HCT116 (cell line): Measurements from ENCODE around the gene SLC22A23. TPM values are rescaled to one million over a fixed set of nuclear protein-coding genes. Genes with fewer than 3 reads are reported as not detected.

Experiments used
- ATAC-seq: fragments of 200-7000 bp; cut with Tn5 transposase; 2 replicates; pipeline ENCODE4 v1.9.1; 2020; ENCODE audit warnings: mild to moderate bottlenecking, moderate library complexity
- BruUV-seq: library from RNA; stranded (reverse); fragments of 400-500 nt; replicated peaks from 2 replicates; lab custom pipeline; 2021; lab: Mats Ljungman, UMichigan
- CTCF ChIA-PET: fragments of 300-600 bp; sonication (Branson Sonifier 250); formaldehyde crosslinking; loops from one replicate; lab custom pipeline; 2021; ENCODE audit warnings: antibody characterized with exemption; lab: Charles Lee
- POLR2A ChIA-PET: fragments of 300-600, 350-600 bp; sonication (Branson Sonifier 250); formaldehyde crosslinking; loops from one replicate; lab custom pipeline; 2021; ENCODE audit warnings: antibody characterized with exemption; lab: Charles Lee
- RAD21 ChIA-PET, 2 experiments: fragments of 300-600 bp; sonication (Branson Sonifier 250); formaldehyde crosslinking; loops; one replicate each; lab custom pipeline; 2023; ENCODE audit warnings: low total read pairs in 2 of 2; ENCODE audit not compliant: uncharacterized antibody in 2 of 2, unreplicated experiment in 2 of 2, low non-redundant PET in 1 of 2; lab: Charles Lee
- DNase-seq: peaks from one replicate; pipeline ENCODE4 v3.0.0-alpha.2; 2010; ENCODE audit warnings: low read depth, low spot score
- H2AFZ ChIP-seq: fragments of 200-600 bp; shearing (Covaris generic), sonication (generic); 2 replicates; pipeline ENCODE4 v1.6.1; 2017; ENCODE audit warnings: low read depth, mixed run types, mixed read lengths, antibody characterized with exemption, low read length; ENCODE audit not compliant: poor library complexity, severe bottlenecking
- H3K27ac ChIP-seq: 2 replicates; pipeline ENCODE4 v1.5.1; 2012; ENCODE audit warnings: low read depth, low read length
- H3K27me3 ChIP-seq: fragments of 200-600 bp; sonication (generic); 2 replicates; pipeline ENCODE4 v1.6.1; 2016; ENCODE audit warnings: mixed run types, low read length, mixed read lengths; ENCODE audit not compliant: insufficient read depth
- H3K36me3 ChIP-seq, 2 experiments: fragments of 200-500 bp in 1 of 2; fragments of 200-600 bp in 1 of 2; sonication (Bioruptor generic) in 1 of 2; sonication (generic) in 1 of 2; 2 replicates each; pipeline versions ENCODE4 v1.5.1 to v1.6.1; 2014 to 2016; ENCODE audit warnings: low read length in 2 of 2, inconsistent platforms in 1 of 2, mixed read lengths in 1 of 2, mixed run types in 1 of 2; ENCODE audit not compliant: insufficient read depth in 2 of 2, control insufficient read depth in 1 of 2
- H3K4me1 ChIP-seq, 2 experiments: fragments of 200-600 bp in 1 of 2; sonication (generic) in 1 of 2; 2 replicates each; pipeline versions ENCODE4 v1.5.1 to v1.6.1; 2012 to 2017; ENCODE audit warnings: low read length in 2 of 2, inconsistent platforms in 1 of 2, mild to moderate bottlenecking in 1 of 2, mixed read lengths in 1 of 2, mixed run types in 1 of 2, moderate library complexity in 1 of 2; ENCODE audit not compliant: insufficient read depth in 2 of 2, control insufficient read depth in 1 of 2
- H3K4me2 ChIP-seq: fragments of 200-600 bp; sonication (generic); 2 replicates; pipeline ENCODE4 v1.6.1; 2017; ENCODE audit warnings: mixed run types, low read length, mixed read lengths
- H3K4me3 ChIP-seq, 2 experiments: fragments of 200-600 bp in 1 of 2; sonication (generic) in 1 of 2; replicated peaks in 1 of 2; 2 replicates each; pipeline ENCODE4 v1.5.1; 2011 to 2016; ENCODE audit warnings: low read length in 2 of 2, control low read depth in 1 of 2, low read depth in 1 of 2, mild to moderate bottlenecking in 1 of 2, mixed read lengths in 1 of 2, mixed run types in 1 of 2
- H3K79me2 ChIP-seq: fragments of 200-600 bp; sonication (generic); 2 replicates; pipeline ENCODE4 v1.6.1; 2017; ENCODE audit warnings: mild to moderate bottlenecking, mixed run types, low read length, moderate library complexity, mixed read lengths; ENCODE audit not compliant: insufficient read depth
- H3K9ac ChIP-seq: fragments of 200-600 bp; sonication (generic); 2 replicates; pipeline ENCODE4 v1.6.1; 2016; ENCODE audit warnings: low read length, mixed read lengths
- H3K9me2 ChIP-seq: fragments of 200-600 bp; sonication (generic), shearing (Covaris generic); 2 replicates; pipeline ENCODE4 v1.6.1; 2017; ENCODE audit warnings: mixed run types, mild to moderate bottlenecking, moderate library complexity; ENCODE audit not compliant: insufficient read depth
- H3K9me3 ChIP-seq, 2 experiments: fragments of 200-500 bp in 1 of 2; fragments of 200-600 bp in 1 of 2; sonication (Bioruptor generic) in 1 of 2; sonication (generic) in 1 of 2; 2 replicates each; pipeline ENCODE4 v1.6.1; 2014 to 2017; ENCODE audit warnings: low read length in 2 of 2, mixed read lengths in 2 of 2, inconsistent platforms in 1 of 2, low read depth in 1 of 2, mild to moderate bottlenecking in 1 of 2, mixed run types in 1 of 2, moderate library complexity in 1 of 2; ENCODE audit not compliant: control insufficient read depth in 1 of 2, insufficient read depth in 1 of 2
- H4K20me1 ChIP-seq: fragments of 200-600 bp; sonication (generic), shearing (Covaris generic); 2 replicates; pipeline ENCODE4 v1.6.1; 2017; ENCODE audit warnings: mixed run types, mild to moderate bottlenecking, moderate library complexity; ENCODE audit not compliant: insufficient read depth
- CBX3 ChIP-seq: IDR thresholded peaks from 2 replicates; pipeline ENCODE4 v1.6.1; 2012; ENCODE audit warnings: low read depth
- CEBPB ChIP-seq: IDR thresholded peaks from 2 replicates; pipeline ENCODE4 v1.6.1; 2012; ENCODE audit warnings: low read depth
- EGR1 ChIP-seq: IDR thresholded peaks from 2 replicates; pipeline ENCODE4 v1.6.1; 2012; ENCODE audit warnings: low read depth
- JUND ChIP-seq: IDR thresholded peaks from 2 replicates; pipeline ENCODE4 v1.6.1; 2012
- POLR2A ChIP-seq: IDR thresholded peaks from 2 replicates; pipeline ENCODE4 v1.7.0; 2011; ENCODE audit warnings: borderline replicate concordance; ENCODE audit not compliant: insufficient read depth, insufficient read length; ENCODE audit errors: extremely low read depth
- POLR2AphosphoS5 ChIP-seq: IDR thresholded peaks from 2 replicates; pipeline ENCODE4 v1.6.1; 2011; ENCODE audit warnings: mild to moderate bottlenecking, low read depth, low read length, moderate library complexity
- RAD21 ChIP-seq: IDR thresholded peaks from 2 replicates; pipeline ENCODE4 v1.6.1; 2012; ENCODE audit warnings: low read depth, mild to moderate bottlenecking
- SIN3A ChIP-seq: IDR thresholded peaks from 2 replicates; pipeline ENCODE4 v1.6.1; 2012; ENCODE audit warnings: low read depth
- SRF ChIP-seq: IDR thresholded peaks from 2 replicates; pipeline ENCODE4 v1.6.1; 2012; ENCODE audit warnings: low read depth
- TCF7L2 ChIP-seq: IDR thresholded peaks from 2 replicates; pipeline ENCODE4 v1.7.0; 2011; ENCODE audit warnings: borderline replicate concordance, inconsistent platforms; ENCODE audit not compliant: insufficient read depth, insufficient read length; ENCODE audit errors: extremely low read depth
- ZFX ChIP-seq: fragments of 450-650 bp; IDR thresholded peaks from 2 replicates; pipeline ENCODE4 v1.6.1; 2017
- ZNF274 ChIP-seq: fragments of 200-500 bp; sonication (Bioruptor generic); IDR thresholded peaks from 2 replicates; pipeline ENCODE4 v1.6.1; 2014; ENCODE audit warnings: mild to moderate bottlenecking, low read depth, low read length, inconsistent platforms
- intact Hi-C: fragments of 100-400 bp; cut with micrococcal nuclease; formaldehyde crosslinking; loops from 2 replicates; pipeline ENCODE4 v1.10.0; 2022
- total RNA-seq: library from RNA; stranded (reverse); gene quantifications from one replicate; pipeline ENCODE4 v1.2.1, GENCODE V29; 2021; ENCODE audit not compliant: unreplicated experiment
- TF ChIP-seq, protein P1 (sequence below): IDR thresholded peaks from 2 replicates; pipeline ENCODE4 v1.6.1; 2012; ENCODE audit warnings: low read depth

SLC22A23 gene
- total RNA-seq, 1 experiment from 2014 or later: 11.5 TPM

DNA sequence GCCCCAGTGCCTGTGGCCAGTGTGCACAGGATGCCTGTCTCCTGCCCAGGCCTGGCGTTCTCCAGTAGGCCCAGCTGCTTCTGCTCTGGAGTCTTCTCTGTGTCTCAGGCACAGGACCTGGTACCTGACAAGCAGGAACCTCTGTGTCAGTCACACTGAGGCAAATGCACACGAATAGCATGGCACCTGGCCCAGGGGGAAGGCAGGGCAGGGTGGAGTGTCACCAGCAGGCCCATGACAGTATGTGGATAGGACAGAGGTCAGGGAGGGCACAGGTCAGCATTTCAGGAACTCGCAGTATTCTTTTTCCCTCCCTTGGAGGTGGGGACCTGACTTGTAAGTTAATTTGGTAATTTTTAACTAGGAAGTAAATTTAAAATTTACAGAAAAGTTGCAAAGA, 192.5 kb downstream of the SLC22A23 start (continued):
- TF ChIP-seq, protein P1, sequence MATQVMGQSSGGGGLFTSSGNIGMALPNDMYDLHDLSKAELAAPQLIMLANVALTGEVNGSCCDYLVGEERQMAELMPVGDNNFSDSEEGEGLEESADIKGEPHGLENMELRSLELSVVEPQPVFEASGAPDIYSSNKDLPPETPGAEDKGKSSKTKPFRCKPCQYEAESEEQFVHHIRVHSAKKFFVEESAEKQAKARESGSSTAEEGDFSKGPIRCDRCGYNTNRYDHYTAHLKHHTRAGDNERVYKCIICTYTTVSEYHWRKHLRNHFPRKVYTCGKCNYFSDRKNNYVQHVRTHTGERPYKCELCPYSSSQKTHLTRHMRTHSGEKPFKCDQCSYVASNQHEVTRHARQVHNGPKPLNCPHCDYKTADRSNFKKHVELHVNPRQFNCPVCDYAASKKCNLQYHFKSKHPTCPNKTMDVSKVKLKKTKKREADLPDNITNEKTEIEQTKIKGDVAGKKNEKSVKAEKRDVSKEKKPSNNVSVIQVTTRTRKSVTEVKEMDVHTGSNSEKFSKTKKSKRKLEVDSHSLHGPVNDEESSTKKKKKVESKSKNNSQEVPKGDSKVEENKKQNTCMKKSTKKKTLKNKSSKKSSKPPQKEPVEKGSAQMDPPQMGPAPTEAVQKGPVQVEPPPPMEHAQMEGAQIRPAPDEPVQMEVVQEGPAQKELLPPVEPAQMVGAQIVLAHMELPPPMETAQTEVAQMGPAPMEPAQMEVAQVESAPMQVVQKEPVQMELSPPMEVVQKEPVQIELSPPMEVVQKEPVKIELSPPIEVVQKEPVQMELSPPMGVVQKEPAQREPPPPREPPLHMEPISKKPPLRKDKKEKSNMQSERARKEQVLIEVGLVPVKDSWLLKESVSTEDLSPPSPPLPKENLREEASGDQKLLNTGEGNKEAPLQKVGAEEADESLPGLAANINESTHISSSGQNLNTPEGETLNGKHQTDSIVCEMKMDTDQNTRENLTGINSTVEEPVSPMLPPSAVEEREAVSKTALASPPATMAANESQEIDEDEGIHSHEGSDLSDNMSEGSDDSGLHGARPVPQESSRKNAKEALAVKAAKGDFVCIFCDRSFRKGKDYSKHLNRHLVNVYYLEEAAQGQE: no peak
- TF ChIP-seq SRF: no peak

DNA sequence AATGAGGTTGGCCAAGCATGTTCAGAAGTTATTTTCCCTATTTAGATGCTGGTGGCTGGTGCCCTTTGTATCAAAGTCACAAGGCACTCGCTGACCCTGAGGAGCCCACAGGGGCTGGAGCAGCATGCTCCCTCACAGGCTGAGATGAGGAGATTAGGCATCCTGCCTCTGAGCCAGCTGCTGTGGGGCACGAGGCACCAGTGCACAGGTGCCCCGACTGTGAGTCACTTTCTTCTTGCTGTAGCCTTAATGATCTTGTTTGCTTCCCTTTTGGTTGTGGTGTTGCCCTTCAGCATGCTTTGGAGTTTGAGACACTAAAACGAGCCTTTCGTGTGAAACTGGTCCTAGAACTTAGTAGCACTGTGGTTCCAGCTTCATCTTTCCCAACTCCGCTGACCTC, 193.8 kb downstream of the SLC22A23 start:
- DNase-seq: no peak
- no peak for TF ChIP-seq JUND
- TF ChIP-seq EGR1: no peak
- TF ChIP-seq CBX3: no peak
- TF ChIP-seq, protein P1: no peak
- no peak for TF ChIP-seq ZNF274
- no peak for TF ChIP-seq POLR2A
- no peak for TF ChIP-seq TCF7L2
- TF ChIP-seq SIN3A: no peak
- no peak for TF ChIP-seq SRF
- no peak for TF ChIP-seq RAD21
- TF ChIP-seq ZFX: no peak
- no peak for TF ChIP-seq POLR2AphosphoS5
- no peak for TF ChIP-seq CEBPB
- H4K20me1 ChIP-seq: no peaks in the 10 kb centered on the region
- intact Hi-C loops: no loop called here
- H3K4me2 ChIP-seq: no peak overlapping the region
- H3K9me2 ChIP-seq: no peaks in the 10 kb centered on the region
- H3K4me3 ChIP-seq: no peak overlapping the region
- RAD21 ChIA-PET: no interaction called here
- no peak overlapping the region for H3K27ac ChIP-seq
- no peak for ATAC-seq
- H3K79me2 ChIP-seq: peaks cover 84% of the 10 kb centered on the region
- H3K4me1 ChIP-seq: peaks cover 9 to 17% of the 10 kb centered on the region in 2 experiments; a peak in 3 of 4 replicates
- peaks cover 13 to 26% of the 10 kb centered on the region in 2 experiments; a peak in 3 of 4 replicates for H3K36me3 ChIP-seq
- POLR2A ChIA-PET: no interaction called here
- H3K9me3 ChIP-seq: no peaks in the 10 kb centered on the region
- BruUV-seq: no TSS peak
- H3K27me3 ChIP-seq: no peaks in the 10 kb centered on the region
- no peak overlapping the region for H3K9ac ChIP-seq
- no peak overlapping the region for H2AFZ ChIP-seq
- CTCF ChIA-PET: interaction anchor here (1.8 kb wide), 1 partner anchor 11 kb away, joined by 3 read pairs; no protein-coding TSS in a partner anchor
